RWPE2 (cell line): ENCODE data around the gene SMTNL2.

Experiments
- ATAC-seq: fragments of 200-7000 bp; cut with Tn5 transposase; 3 replicates; pipeline ENCODE4 v1.9.1; 2021; ENCODE audit warnings: low read depth
- DNase-seq: peaks from one replicate; pipeline ENCODE4 v3.0.0-alpha.2; 2020; ENCODE audit warnings: low spot score
- H3K27ac ChIP-seq: fragments of 450-650 bp; 2 replicates; pipeline ENCODE4 v1.5.1; 2017; ENCODE audit warnings: mild to moderate bottlenecking; ENCODE audit not compliant: poor library complexity, severe bottlenecking
- H3K27me3 ChIP-seq: fragments of 250-450 bp; sonication (Bioruptor Pico); 2 replicates; pipeline ENCODE4 v1.5.1; 2021; ENCODE audit warnings: mild to moderate bottlenecking, moderate library complexity; ENCODE audit not compliant: insufficient read depth, poor library complexity, severe bottlenecking
- H3K36me3 ChIP-seq: fragments of 250-450 bp; sonication (Bioruptor Pico); 2 replicates; pipeline ENCODE4 v1.5.1; 2020; ENCODE audit warnings: low read depth, mild to moderate bottlenecking, moderate library complexity
- H3K4me1 ChIP-seq: fragments of 250-450 bp; sonication (Bioruptor Pico); 2 replicates; pipeline ENCODE4 v1.5.1; 2021; ENCODE audit warnings: mild to moderate bottlenecking, moderate library complexity; ENCODE audit not compliant: insufficient read depth, poor library complexity, severe bottlenecking
- H3K4me3 ChIP-seq: fragments of 250-450 bp; sonication (Bioruptor Pico); 2 replicates; pipeline ENCODE4 v1.5.1; 2021; ENCODE audit warnings: mild to moderate bottlenecking, moderate library complexity; ENCODE audit not compliant: severe bottlenecking
- H3K9me3 ChIP-seq: fragments of 250-450 bp; sonication (Bioruptor Pico); 2 replicates; pipeline ENCODE4 v1.5.1; 2021; ENCODE audit warnings: mild to moderate bottlenecking, moderate library complexity; ENCODE audit not compliant: severe bottlenecking
- CTCF ChIP-seq: fragments of 450-650 bp; IDR thresholded peaks from one replicate; pipeline ENCODE4 v1.5.1; 2017; ENCODE audit warnings: mild to moderate bottlenecking, moderate library complexity; ENCODE audit not compliant: poor library complexity, severe bottlenecking

The SMTNL2 gene

GRCh38 chr17:4542003-4542725, 42.2 kb upstream of the SMTNL2 start:
- H3K4me1 ChIP-seq = no peaks in the 10 kb centered on the region
- peaks cover 69% of the 10 kb centered on the region for H3K36me3 ChIP-seq
- TF ChIP-seq CTCF = no peak
- ATAC-seq = no peak
- no peak overlapping the region for H3K27ac ChIP-seq
- H3K27me3 ChIP-seq = no peaks in the 10 kb centered on the region
- DNase-seq = no peak
- no peaks in the 10 kb centered on the region for H3K9me3 ChIP-seq
- no peak overlapping the region for H3K4me3 ChIP-seq

- H3K36me3 ChIP-seq = peaks cover 75% of the 10 kb centered on the region
- no peak for DNase-seq
- H3K9me3 ChIP-seq = no peaks in the 10 kb centered on the region
- H3K27me3 ChIP-seq = no peaks in the 10 kb centered on the region
- H3K27ac ChIP-seq = no peak overlapping the region
- no peaks in the 10 kb centered on the region for H3K4me1 ChIP-seq
- no peak for ATAC-seq
- no peak overlapping the region for H3K4me3 ChIP-seq
- no peak for TF ChIP-seq CTCF
Observed at GRCh38 chr17:4542726-4543191, 41.6 kb upstream of the SMTNL2 start.

GRCh38 chr17:4543557-4544026, 40.7 kb upstream of the SMTNL2 start:
- Histone ChIP-seq H3K4me3 (no peak overlapping the region), H3K4me1 (no peaks in the 10 kb centered on the region), H3K36me3 (peaks cover 76% of the 10 kb centered on the region), H3K9me3 (no peaks in the 10 kb centered on the region), H3K27ac (no peak overlapping the region), H3K27me3 (no peaks in the 10 kb centered on the region)
- DNase-seq (no peak), ATAC-seq (no peak; the same call in 2 of the 3 replicates)
- no peak for TF ChIP-seq CTCF

GRCh38 chr17:4544135-4544950, 40.0 kb upstream of the SMTNL2 start:
- TF ChIP-seq CTCF = no peak
- no peaks in the 10 kb centered on the region for H3K9me3 ChIP-seq
- no peak overlapping the region for H3K27ac ChIP-seq
- H3K4me1 ChIP-seq = no peaks in the 10 kb centered on the region
- DNase-seq (no peak), ATAC-seq (no peak)
- no peaks in the 10 kb centered on the region for H3K27me3 ChIP-seq
- peaks cover 79% of the 10 kb centered on the region for H3K36me3 ChIP-seq
- H3K4me3 ChIP-seq = no peak overlapping the region
